HepG2 (cell line): ENCODE measurements around the gene HMGB2. TPM values are rescaled to one million over a fixed set of nuclear protein-coding genes. Genes with fewer than 3 reads are reported as not detected.

Experiments used
- KLF6 ChIP-seq: IDR thresholded peaks from 2 replicates; pipeline ENCODE4 v1.8.0; 2016; ENCODE audit warnings: missing biosample characterization, missing genetic modification reagents
- MYPOP ChIP-seq: sonication (generic); formaldehyde crosslinking; IDR thresholded peaks from 2 replicates; pipeline ENCODE4 v1.8.1; 2023; ENCODE audit warnings: mild to moderate bottlenecking, moderate library complexity, missing genetic modification reagents
- PHF8 ChIP-seq: sonication (generic); formaldehyde crosslinking; IDR thresholded peaks from 2 replicates; pipeline ENCODE4 v1.5.0; 2020; ENCODE audit warnings: missing genetic modification reagents
- RBFOX2 ChIP-seq: fragments of 200-400 bp; formaldehyde crosslinking; IDR thresholded peaks from 2 replicates; pipeline ENCODE4 v1.6.1; 2017; ENCODE audit warnings: low read depth, mild to moderate bottlenecking, low read length
- ZBTB14 ChIP-seq: sonication (generic); formaldehyde crosslinking; IDR thresholded peaks from 2 replicates; pipeline ENCODE4 v1.4.0; 2020; ENCODE audit warnings: missing genetic modification reagents
- ZBTB40 ChIP-seq, 2 experiments: fragments of 450-650 bp in 1 of 2; sonication (generic) in 1 of 2; formaldehyde crosslinking in 1 of 2; IDR thresholded peaks; 2 replicates each; pipeline versions ENCODE4 v1.6.1 to v1.8.0; 2016 to 2022; ENCODE audit warnings: antibody characterized with exemption in 1 of 2, mild to moderate bottlenecking in 1 of 2, missing genetic modification reagents in 1 of 2
- polyA plus RNA-seq, 8 experiments: library from polyadenylated mRNA; depleted of rRNA in 3 of 8; stranded (reverse) in 7 of 8; unstranded in 1 of 8; fragments of >200 nt; fragmentation: Illumina TruSeq in 4 of 8; extraction: Trizol in 4 of 8; gene quantifications; 2 replicates each; pipeline versions ENCODE4 v1.2.1 to v1.2.3, GENCODE V29; 2011 to 2016; ENCODE audit warnings: low read depth in 4 of 8, missing spikeins in 1 of 8, mixed read lengths in 1 of 8; ENCODE audit not compliant: insufficient read depth in 1 of 8
- total RNA-seq, 5 experiments: library from RNA; depleted of rRNA; stranded (reverse); fragments of >200 nt; fragmentation: Illumina TruSeq; extraction: Trizol; gene quantifications; 2 replicates each; pipeline ENCODE4 v1.2.3, GENCODE V29; 2016; ENCODE audit warnings: low read depth in 1 of 5

The HMGB2 gene
- total and polyA plus RNA-seq, 2 of the 13 experiments (the other 11 are each of a cell fraction or from before 2014, with no cell fraction given): 90.5 to 332 TPM

DNA sequence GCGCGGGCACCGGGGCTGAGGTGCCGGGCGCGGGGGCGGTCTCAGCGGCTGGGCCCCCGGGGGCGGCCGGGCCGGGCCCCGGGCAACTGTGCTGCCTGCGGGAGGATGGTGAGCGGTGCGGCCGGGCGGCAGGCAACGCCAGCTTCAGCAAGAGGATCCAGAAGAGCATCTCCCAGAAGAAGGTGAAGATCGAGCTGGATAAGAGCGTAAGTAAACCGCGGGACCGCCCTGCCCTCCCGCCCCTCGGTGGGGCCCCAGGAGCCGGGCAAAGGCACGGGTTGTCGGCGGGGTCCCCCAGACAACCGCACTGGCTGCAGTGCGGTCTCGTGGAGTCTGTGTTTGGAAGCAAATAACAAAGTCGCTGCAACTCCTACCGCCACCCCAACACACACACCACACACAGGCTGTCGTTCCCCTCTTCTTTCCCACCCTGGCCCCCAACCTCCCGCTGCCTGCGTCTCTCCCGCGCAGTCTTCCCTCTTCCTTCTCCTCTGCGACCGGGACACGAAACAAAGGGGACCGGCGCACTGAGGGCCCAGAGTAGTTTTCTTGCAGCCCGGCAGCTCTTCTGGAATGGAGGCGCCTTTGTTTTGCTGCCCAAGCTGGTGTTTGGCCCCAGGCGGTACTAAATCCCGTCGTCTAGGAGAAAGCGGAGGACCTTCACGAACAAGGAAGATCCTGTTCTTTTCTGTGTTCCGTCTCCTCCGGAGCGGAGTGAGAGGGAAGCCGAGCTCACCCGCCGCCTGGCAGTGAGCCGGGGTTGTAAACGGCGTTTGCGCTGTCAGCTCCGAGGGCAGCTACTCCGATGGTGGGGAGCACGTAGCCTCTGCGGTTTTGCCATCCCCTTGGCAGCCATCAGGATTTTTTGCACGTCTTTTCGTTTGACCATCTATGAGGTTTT lies 37.4 kb upstream of the HMGB2 start (continued):
- TF ChIP-seq ZBTB40 (IDR thresholded peaks at IDR 0.05): no peak
- 0 out of 2 replicates have a peak, but pooled peaks have one; percentile 12 for TF ChIP-seq ZBTB40 (CRISPR knock-in tag; IDR thresholded peaks at IDR 0.05)
- peak; percentile 56; the same call in 1 of the 2 replicates for TF ChIP-seq MYPOP (CRISPR knock-in tag)
- peak; percentile 46; the same call in 1 of the 2 replicates for TF ChIP-seq ZBTB14 (CRISPR knock-in tag)
- 0 out of 2 replicates have a peak, but pooled peaks have one; percentile 53 for TF ChIP-seq KLF6
- 0 out of 2 replicates have a peak, but pooled peaks have one; percentile 8 for TF ChIP-seq RBFOX2
- TF ChIP-seq PHF8 (CRISPR knock-in tag): peak; percentile 76
